NCI-H2171 treated with DMSO at 0.1 percent for 48 hours (cell line): ENCODE measurements around the gene PEMT.

ENCODE experiments used
- DNase-seq: peaks from one replicate; lab custom pipeline; 2025; lab: John Stamatoyannopoulos, UW

The PEMT gene

GRCh38 chr17:17514993-17515933, 76.2 kb downstream of the PEMT start:
- no peak for DNase-seq

GRCh38 chr17:17514361-17514992, 77.0 kb downstream of the PEMT start:
- DNase-seq = peak; percentile 49

- DNase-seq = no peak
Measured at GRCh38 chr17:17513626-17514025, 77.9 kb downstream of the PEMT start.

GRCh38 chr17:17512866-17513265, 78.6 kb downstream of the PEMT start:
- DNase-seq = no peak

GRCh38 chr17:17511881-17512858, 79.3 kb downstream of the PEMT start:
- DNase-seq = no peak

- DNase-seq = no peak
Measured at GRCh38 chr17:17511293-17511741, 80.2 kb downstream of the PEMT start.

GRCh38 chr17:17510456-17511292, 80.8 kb downstream of the PEMT start:
- DNase-seq = no peak

GRCh38 chr17:17509601-17510425, 81.7 kb downstream of the PEMT start:
- DNase-seq = no peak

- no peak for DNase-seq
Measured at GRCh38 chr17:17508646-17509591, 82.6 kb downstream of the PEMT start.

GRCh38 chr17:17508019-17508535, 83.4 kb downstream of the PEMT start:
- peak; percentile 81 for DNase-seq

GRCh38 chr17:17507465-17508011, 84.0 kb downstream of the PEMT start:
- peak; percentile 96 for DNase-seq

GRCh38 chr17:17506893-17507464, 84.5 kb downstream of the PEMT start:
- peak; percentile 94 for DNase-seq

- no peak for DNase-seq
Measured at GRCh38 chr17:17506181-17506741, 85.2 kb downstream of the PEMT start.

GRCh38 chr17:17505610-17506171, 85.8 kb downstream of the PEMT start:
- no peak for DNase-seq

GRCh38 chr17:17505151-17505550, 86.4 kb downstream of the PEMT start:
- DNase-seq = no peak

GRCh38 chr17:17504341-17505140, 87.0 kb downstream of the PEMT start:
- DNase-seq = no peak
